Mesenchymal stem cell (in vitro differentiated cells and primary cell): ENCODE results near the gene ICA1L.
A peak's percentile ranks its signal among the peaks of the same experiment; 100 is the strongest.
"Not testable (repeated sequence)": the region's sequence is repeated elsewhere in the genome, so short reads cannot be mapped to it uniquely, and the experiment has no call there.

Experiments used
- DNase-seq: peaks from one replicate; pipeline ENCODE4 v3.0.0-alpha.2; 2013
- H2AFZ ChIP-seq: one replicate; pipeline ENCODE4 v1.6.1; 2013; ENCODE audit warnings: low read depth, mild to moderate bottlenecking, control low read depth, inconsistent platforms, low read length, moderate library complexity
- H2AK5ac ChIP-seq: 2 replicates; pipeline ENCODE4 v1.6.1; 2013; ENCODE audit warnings: low read length, moderate library complexity, mild to moderate bottlenecking, inconsistent platforms; ENCODE audit not compliant: severe bottlenecking
- H2BK120ac ChIP-seq: one replicate; pipeline ENCODE4 v1.6.1; 2013; ENCODE audit warnings: low read depth, mild to moderate bottlenecking, inconsistent platforms, low read length, moderate library complexity
- H2BK12ac ChIP-seq, 2 experiments: one replicate each; pipeline ENCODE4 v1.6.1; 2013; ENCODE audit warnings: inconsistent platforms in 2 of 2, low read length in 2 of 2, mild to moderate bottlenecking in 2 of 2, moderate library complexity in 2 of 2, control low read depth in 1 of 2
- H2BK15ac ChIP-seq: one replicate; pipeline ENCODE4 v1.6.1; 2013; ENCODE audit warnings: mild to moderate bottlenecking, low read depth, inconsistent platforms; ENCODE audit not compliant: poor library complexity, severe bottlenecking
- H2BK5ac ChIP-seq: 2 replicates; pipeline ENCODE4 v1.6.1; 2013; ENCODE audit warnings: low read depth, mild to moderate bottlenecking, low read length, control low read depth, inconsistent platforms; ENCODE audit not compliant: poor library complexity, severe bottlenecking
- H3K14ac ChIP-seq, 2 experiments: one replicate each; pipeline ENCODE4 v1.6.1; 2013; ENCODE audit warnings: inconsistent platforms in 2 of 2, low read length in 2 of 2, control low read depth in 1 of 2, mild to moderate bottlenecking in 1 of 2, moderate library complexity in 1 of 2
- H3K18ac ChIP-seq, 2 experiments: one replicate each; pipeline ENCODE4 v1.6.1; 2013; ENCODE audit warnings: inconsistent platforms in 2 of 2, low read length in 2 of 2, control low read depth in 1 of 2, low read depth in 1 of 2, mild to moderate bottlenecking in 1 of 2
- H3K23ac ChIP-seq, 2 experiments: one replicate each; pipeline ENCODE4 v1.6.1; 2013; ENCODE audit warnings: inconsistent platforms in 2 of 2, low read length in 2 of 2, mild to moderate bottlenecking in 2 of 2, moderate library complexity in 2 of 2, control low read depth in 1 of 2
- H3K27ac ChIP-seq: 2 replicates; pipeline ENCODE4 v1.5.1; 2013; ENCODE audit warnings: mild to moderate bottlenecking, moderate library complexity, low read length, control low read depth, inconsistent platforms; ENCODE audit not compliant: poor library complexity, severe bottlenecking
- H3K27me3 ChIP-seq, 2 experiments: 2 replicates each; pipeline versions ENCODE4 v1.6.1 to v1.7.0; 2013; ENCODE audit warnings: low read length in 2 of 2, mild to moderate bottlenecking in 2 of 2, moderate library complexity in 2 of 2, control low read depth in 1 of 2, inconsistent platforms in 1 of 2; ENCODE audit not compliant: control insufficient read depth in 1 of 2, insufficient read depth in 1 of 2
- H3K36me3 ChIP-seq, 2 experiments: 2 replicates each; pipeline versions ENCODE4 v1.6.1 to v1.7.0; 2013; ENCODE audit warnings: low read length in 2 of 2, control low read depth in 1 of 2, inconsistent platforms in 1 of 2, low read depth in 1 of 2, mild to moderate bottlenecking in 1 of 2; ENCODE audit not compliant: insufficient read depth in 2 of 2, control insufficient read depth in 1 of 2
- H3K4ac ChIP-seq, 2 experiments: one replicate each; pipeline ENCODE4 v1.6.1; 2013; ENCODE audit warnings: inconsistent platforms in 2 of 2, low read length in 2 of 2, mild to moderate bottlenecking in 2 of 2, moderate library complexity in 2 of 2, control low read depth in 1 of 2, low read depth in 1 of 2
- H3K4me1 ChIP-seq: 2 replicates; pipeline ENCODE4 v1.6.1; 2013; ENCODE audit warnings: low read depth, low read length, control low read depth; ENCODE audit not compliant: control insufficient read depth, insufficient read depth
- H3K4me2 ChIP-seq: 2 replicates; pipeline ENCODE4 v1.6.1; 2013; ENCODE audit warnings: low read length, mild to moderate bottlenecking, inconsistent platforms; ENCODE audit not compliant: poor library complexity, severe bottlenecking
- H3K4me3 ChIP-seq, 2 experiments: 2 replicates each; pipeline versions ENCODE4 v1.5.1 to v1.7.0; 2013; ENCODE audit warnings: low read length in 2 of 2, mild to moderate bottlenecking in 2 of 2, control low read depth in 1 of 2, low read depth in 1 of 2; ENCODE audit not compliant: insufficient read depth in 1 of 2
- H3K79me1 ChIP-seq: replicated peaks from 2 replicates; pipeline ENCODE4 v1.6.1; 2013; ENCODE audit warnings: mild to moderate bottlenecking, control low read depth, low read length, inconsistent platforms; ENCODE audit not compliant: poor library complexity, severe bottlenecking
- H3K9ac ChIP-seq: 2 replicates; pipeline ENCODE4 v1.7.0; 2013; ENCODE audit warnings: mild to moderate bottlenecking, low read length, moderate library complexity
- H3K9me3 ChIP-seq: 2 replicates; pipeline ENCODE4 v1.7.0; 2013; ENCODE audit warnings: mild to moderate bottlenecking, low read length; ENCODE audit not compliant: control insufficient read depth
- H4K8ac ChIP-seq: one replicate; pipeline ENCODE4 v1.6.1; 2013; ENCODE audit warnings: inconsistent platforms, mild to moderate bottlenecking, low read length, moderate library complexity
- H4K91ac ChIP-seq: one replicate; pipeline ENCODE4 v1.6.1; 2013; ENCODE audit warnings: mild to moderate bottlenecking, low read length, inconsistent platforms
- WGBS: methylation state at CpG from one replicate; pipeline ENCODE4 v1.1.7; 2013; ENCODE audit warnings: mixed read lengths; 5-methylcytosine and 5-hydroxymethylcytosine counted together

Gene ICA1L

GRCh38 chr2:202861987-202862386 lies 9.6 kb downstream of the ICA1L start:
- H3K9me3 ChIP-seq = no peaks in the 10 kb centered on the region
- no peak overlapping the region for H2BK15ac ChIP-seq
- no peak overlapping the region for H3K4ac ChIP-seq
- no peak overlapping the region for H4K8ac ChIP-seq
- no peak overlapping the region for H2BK5ac ChIP-seq
- H4K91ac ChIP-seq = no peak overlapping the region
- no peak for DNase-seq
- no peak overlapping the region for H2BK120ac ChIP-seq
- no peak overlapping the region for H3K4me3 ChIP-seq
- H3K27me3 ChIP-seq = no peaks in the 10 kb centered on the region
- no peaks in the 10 kb centered on the region for H3K4me1 ChIP-seq
- H3K9ac ChIP-seq = no peak overlapping the region
- no peak overlapping the region for H2BK12ac ChIP-seq
- H2AK5ac ChIP-seq = no peak overlapping the region
- no peak overlapping the region for H3K18ac ChIP-seq
- no peak overlapping the region for H2AFZ ChIP-seq
- no peaks in the 10 kb centered on the region for H3K36me3 ChIP-seq
- H3K14ac ChIP-seq = no peak overlapping the region
- no peaks in the 10 kb centered on the region for H3K79me1 ChIP-seq
- 60% methylated on average over 1 of the region's 3 CpGs for WGBS
- no peak overlapping the region for H3K23ac ChIP-seq
- no peak overlapping the region for H3K27ac ChIP-seq
- no peak overlapping the region for H3K4me2 ChIP-seq

DNA sequence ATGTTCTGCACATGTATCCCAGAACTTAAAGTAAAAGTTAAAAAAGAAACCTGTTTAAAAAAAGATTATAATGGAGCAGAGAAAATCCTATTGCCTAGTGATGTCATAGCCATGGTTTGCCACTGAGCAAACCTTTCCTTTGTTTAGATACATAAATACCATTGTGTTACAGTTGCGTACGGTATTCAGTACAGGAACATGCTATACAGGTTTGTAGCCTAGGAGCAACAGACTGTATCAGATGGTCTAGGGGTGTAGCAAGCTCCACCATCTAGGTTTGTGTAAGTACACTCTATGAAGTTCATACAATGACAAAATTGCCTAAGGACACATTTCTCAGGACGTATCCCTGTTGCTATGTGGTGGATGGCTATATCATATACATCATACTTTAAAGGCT lies 13.0 kb downstream of the ICA1L start:
- Histone ChIP-seq H3K18ac (no peak overlapping the region), H3K9ac (no peak overlapping the region), H4K8ac (no peak overlapping the region), H3K23ac (no peak overlapping the region), H4K91ac (no peak overlapping the region), H2AFZ (no peak overlapping the region), H3K27me3 (no peaks in the 10 kb centered on the region), H3K36me3 (no peaks in the 10 kb centered on the region), H2BK120ac (no peak overlapping the region), H3K14ac (no peak overlapping the region), H2BK5ac (no peak overlapping the region), H3K4me1 (no peaks in the 10 kb centered on the region), H3K4me3 (no peak overlapping the region), H3K79me1 (no peaks in the 10 kb centered on the region), H2BK15ac (no peak overlapping the region), H3K27ac (no peak overlapping the region), H3K4me2 (no peak overlapping the region), H3K9me3 (no peaks in the 10 kb centered on the region), H2BK12ac (no peak overlapping the region), H3K4ac (no peak overlapping the region), H2AK5ac (no peak overlapping the region)
- 90% methylated on average over 3 of the region's 3 CpGs for WGBS
- no peak for DNase-seq

- H3K27ac ChIP-seq, H3K4ac ChIP-seq, H2AK5ac ChIP-seq, H3K4me3 ChIP-seq, DNase-seq, H2BK5ac ChIP-seq, H2BK12ac ChIP-seq, H2BK15ac ChIP-seq, H3K36me3 ChIP-seq, H3K23ac ChIP-seq, H3K9ac ChIP-seq, H3K4me1 ChIP-seq, H2AFZ ChIP-seq, H3K9me3 ChIP-seq, H3K4me2 ChIP-seq, H2BK120ac ChIP-seq, H3K14ac ChIP-seq, H3K27me3 ChIP-seq, H3K79me1 ChIP-seq, H4K91ac ChIP-seq: not testable (repeated sequence)
- 73% methylated on average over 3 of the region's 3 CpGs for WGBS
- Histone ChIP-seq H4K8ac (peak overlapping the region; percentile 4), H3K18ac (peak overlapping the region in 1 of 2 experiments; percentile 24)
Observed at GRCh38 chr2:202849343-202849742, 22.2 kb downstream of the ICA1L start.

- DNase-seq = no peak
- H3K27ac ChIP-seq = no peak overlapping the region
- peak overlapping the region; percentile 75 for H4K8ac ChIP-seq
- H2BK120ac ChIP-seq = no peak overlapping the region
- no peak overlapping the region for H2AFZ ChIP-seq
- WGBS = 76% methylated on average over 8 of the region's 8 CpGs
- no peak overlapping the region for H3K4ac ChIP-seq
- H2BK5ac ChIP-seq = no peak overlapping the region
- no peaks in the 10 kb centered on the region for H3K27me3 ChIP-seq
- no peak overlapping the region for H3K4me2 ChIP-seq
- H2BK15ac ChIP-seq = no peak overlapping the region
- no peak overlapping the region for H4K91ac ChIP-seq
- no peak overlapping the region for H2AK5ac ChIP-seq
- H3K36me3 ChIP-seq = no peaks in the 10 kb centered on the region
- H3K79me1 ChIP-seq = no peaks in the 10 kb centered on the region
- H2BK12ac ChIP-seq = no peak overlapping the region
- H3K9ac ChIP-seq = no peak overlapping the region
- peaks cover 3% of the 10 kb centered on the region for H3K9me3 ChIP-seq
- no peak overlapping the region for H3K14ac ChIP-seq
- H3K18ac ChIP-seq = no peak overlapping the region
- H3K23ac ChIP-seq = no peak overlapping the region
- no peaks in the 10 kb centered on the region for H3K4me1 ChIP-seq
- no peak overlapping the region for H3K4me3 ChIP-seq
Observed at GRCh38 chr2:202848813-202849212, 22.8 kb downstream of the ICA1L start.
